HL-60 (cell line): Measurements from ENCODE around the gene ANKRD33.

Source experiments
- CTCF ChIP-seq: IDR thresholded peaks from one replicate; pipeline ENCODE4 v1.5.1; 2011; ENCODE audit warnings: low read length, control low read depth, inconsistent platforms; ENCODE audit not compliant: insufficient read depth
- POLR2AphosphoS5 ChIP-seq: IDR thresholded peaks from 2 replicates; pipeline ENCODE4 v1.6.1; 2012; ENCODE audit warnings: low read depth

- TF ChIP-seq CTCF: no peak
- no peak for TF ChIP-seq POLR2AphosphoS5
Measured at GRCh38 chr12:51937926-51938325, 50.0 kb downstream of the ANKRD33 start.
